HG03460 (cell line): ENCODE data around the gene PAPPA2.
"Not testable (repeated sequence)": the region's sequence is repeated elsewhere in the genome, so short reads cannot be mapped to it uniquely, and the experiment has no call there.

Experiments used
- ATAC-seq: cut with Tn5 transposase; IDR thresholded peaks from one replicate; pipeline ENCODE4 v1.9.1; 2021; ENCODE audit not compliant: unreplicated experiment

The PAPPA2 gene

DNA sequence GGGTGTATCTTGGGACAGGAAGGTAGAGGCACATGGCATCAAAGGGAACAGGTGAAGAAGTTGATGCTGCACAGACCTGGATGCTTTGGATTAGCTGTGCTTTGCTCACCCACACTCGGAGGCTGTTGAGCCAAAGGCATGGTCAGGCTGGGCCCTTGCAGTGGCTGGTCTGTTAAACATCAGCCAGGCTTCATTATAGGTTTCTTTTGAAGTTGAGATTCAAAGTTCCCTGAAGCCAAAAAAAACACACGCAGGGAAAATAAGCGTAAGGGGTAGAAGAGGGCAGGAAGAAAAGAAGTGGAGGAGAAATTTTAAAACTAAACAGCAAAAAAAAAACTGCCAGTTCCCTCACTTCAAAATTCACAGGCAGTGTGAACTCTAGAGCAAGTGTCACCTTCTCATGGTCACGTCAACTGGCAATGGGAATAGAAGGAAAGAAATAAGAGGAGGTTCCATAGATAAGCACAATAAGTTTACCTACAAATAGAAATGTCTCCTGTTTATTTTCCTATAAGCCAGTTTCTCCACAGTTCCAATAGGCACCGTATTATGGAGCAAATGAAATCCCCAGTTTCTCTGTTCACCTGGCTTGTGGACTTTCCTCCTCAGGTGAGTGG, 139.5 kb downstream of the PAPPA2 start:
- ATAC-seq: no peak

DNA sequence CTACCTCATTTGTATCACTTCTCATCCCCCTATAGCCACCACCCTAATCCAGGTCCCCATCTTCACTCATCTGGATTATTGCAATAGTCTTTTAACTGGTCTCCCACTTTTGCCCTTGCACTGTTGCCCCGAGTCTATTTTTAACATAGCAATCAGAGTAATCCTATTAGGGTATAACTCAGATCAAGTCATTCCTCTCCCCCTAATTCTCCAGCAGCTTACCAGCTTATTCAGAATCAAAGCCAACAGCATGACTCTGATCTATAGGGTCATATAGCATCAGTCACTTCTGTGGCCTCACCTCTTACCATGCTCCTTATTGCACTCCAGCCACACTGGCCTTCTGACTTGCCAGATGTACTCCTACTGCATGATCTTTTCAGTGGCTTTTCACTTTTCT, 140.7 kb downstream of the PAPPA2 start:
- no peak for ATAC-seq

DNA sequence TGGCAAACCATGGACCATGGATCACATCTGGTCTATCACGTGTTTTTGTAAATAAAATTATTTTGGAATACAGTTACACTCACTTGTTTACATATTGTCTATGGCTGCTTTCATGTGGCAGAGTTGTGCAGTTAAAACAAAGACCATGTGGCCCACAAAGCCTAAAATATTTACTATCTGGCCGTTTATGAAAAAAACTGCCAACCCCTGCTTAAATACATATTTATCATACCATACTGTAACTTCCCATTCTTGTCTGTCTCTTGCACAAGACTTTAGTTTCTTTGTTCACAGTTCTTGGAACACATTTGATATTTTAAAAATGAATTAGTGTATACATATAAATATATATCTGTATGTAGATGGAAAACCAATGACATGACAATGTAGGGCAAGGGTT, 141.5 kb downstream of the PAPPA2 start:
- ATAC-seq: no peak

DNA sequence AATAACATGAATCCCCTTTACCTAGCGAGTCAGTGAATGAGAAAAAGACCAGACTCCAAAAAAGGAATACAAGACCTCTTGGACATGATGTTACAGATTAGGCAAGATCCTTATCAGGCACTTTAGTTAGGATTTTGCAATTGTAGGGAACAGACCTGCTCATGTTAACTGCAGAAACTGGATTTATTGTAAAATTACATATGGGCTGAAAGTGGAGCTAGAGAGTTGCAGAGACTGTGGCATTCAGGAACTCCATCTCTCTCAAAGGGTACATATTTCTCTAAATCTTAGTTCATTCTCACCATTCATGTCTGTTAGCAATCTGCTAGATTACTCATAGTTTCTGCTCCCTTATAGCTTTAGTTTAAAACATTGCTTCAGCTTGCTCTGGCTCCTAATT, 142.2 kb downstream of the PAPPA2 start:
- ATAC-seq: no peak

- ATAC-seq: no peak
Measured at GRCh38 chr1:176609556-176610408, 146.8 kb downstream of the PAPPA2 start.

DNA sequence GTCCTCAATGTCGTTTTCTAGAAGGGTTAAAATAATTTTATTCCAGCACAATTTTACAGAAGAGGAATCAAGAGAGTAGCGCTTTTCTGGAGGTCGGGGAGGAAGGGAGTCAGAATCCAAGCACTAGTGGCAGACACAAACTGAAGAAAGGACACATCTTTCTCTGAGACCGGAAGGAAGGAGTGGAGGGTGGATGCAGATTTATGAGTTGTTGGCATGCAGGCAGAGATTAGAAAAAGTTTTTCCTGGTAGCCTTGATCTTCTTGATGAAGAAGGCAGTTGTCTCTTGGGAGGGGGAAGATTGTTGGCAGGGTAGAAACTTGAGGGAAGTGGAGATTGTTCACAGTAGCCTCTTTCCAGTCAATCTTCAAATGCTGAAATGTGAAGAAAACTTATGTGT, 149.8 kb downstream of the PAPPA2 start:
- ATAC-seq: no peak

GRCh38 chr1:176617881-176618280, 154.9 kb downstream of the PAPPA2 start:
- ATAC-seq: no peak

DNA sequence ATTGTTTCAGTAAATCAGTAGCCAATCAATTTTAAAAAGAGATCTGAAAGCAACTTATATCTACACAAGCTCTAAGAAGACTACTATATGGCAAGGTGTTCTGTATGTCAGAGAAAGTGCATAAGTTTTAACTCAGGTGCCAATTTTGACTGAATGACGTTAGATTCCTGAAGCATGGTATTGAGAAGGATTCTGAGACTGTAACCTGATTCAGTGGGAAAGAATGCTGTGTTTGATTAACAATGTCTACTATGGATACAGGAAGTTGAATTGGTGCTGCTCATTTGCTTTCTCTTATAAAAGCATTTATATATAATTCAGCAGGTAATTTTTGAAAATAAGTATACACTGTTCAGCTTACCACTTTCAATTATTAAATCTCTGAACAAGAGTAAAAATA, 156.3 kb downstream of the PAPPA2 start:
- no peak for ATAC-seq

DNA sequence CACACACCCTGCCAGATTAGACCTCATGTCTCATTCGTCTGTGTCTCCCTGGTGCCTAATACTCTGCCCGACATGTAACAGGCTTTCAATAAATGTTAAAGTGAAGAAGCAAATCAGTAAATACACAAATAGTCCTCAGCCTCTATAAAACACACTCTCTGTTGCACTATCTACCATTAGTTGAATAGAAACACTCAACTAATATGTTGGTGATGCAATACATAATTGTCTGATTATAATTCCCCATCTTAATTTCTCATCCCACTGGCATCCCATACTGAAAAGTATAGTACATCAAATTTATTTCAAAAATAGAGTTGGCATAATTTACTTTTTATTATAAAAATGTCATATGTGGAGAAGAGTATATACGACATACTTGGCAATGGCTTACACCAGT, 162.4 kb downstream of the PAPPA2 start:
- ATAC-seq: no peak

DNA sequence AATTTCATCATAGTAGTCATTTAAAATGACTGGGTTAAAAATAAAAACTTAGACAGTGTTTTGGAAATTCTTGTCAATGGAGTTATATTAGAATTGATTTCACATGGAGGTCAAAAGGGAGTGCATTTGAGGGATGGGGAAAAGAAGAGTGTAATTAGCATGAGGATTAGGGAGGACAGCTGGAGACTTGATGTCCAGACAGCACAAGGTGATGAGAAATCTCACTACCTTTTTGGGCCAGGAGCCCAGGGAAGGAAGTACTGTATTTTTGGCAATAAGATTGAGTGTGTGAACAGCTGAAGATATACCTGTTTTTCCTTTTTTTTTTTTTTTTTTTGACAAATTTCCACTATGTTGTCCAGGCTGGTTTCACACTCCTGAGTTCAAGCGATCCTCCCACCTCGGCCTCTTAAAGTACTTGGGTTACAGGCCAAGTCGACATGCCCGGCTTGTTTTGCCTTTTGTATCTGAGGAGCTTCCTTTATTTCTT, 163.6 kb downstream of the PAPPA2 start:
- no peak for ATAC-seq

- ATAC-seq: no peak
Measured at GRCh38 chr1:176628775-176629174, 165.8 kb downstream of the PAPPA2 start.

- ATAC-seq: not testable (repeated sequence)
Measured at GRCh38 chr1:176634733-176635132, 171.8 kb downstream of the PAPPA2 start.

DNA sequence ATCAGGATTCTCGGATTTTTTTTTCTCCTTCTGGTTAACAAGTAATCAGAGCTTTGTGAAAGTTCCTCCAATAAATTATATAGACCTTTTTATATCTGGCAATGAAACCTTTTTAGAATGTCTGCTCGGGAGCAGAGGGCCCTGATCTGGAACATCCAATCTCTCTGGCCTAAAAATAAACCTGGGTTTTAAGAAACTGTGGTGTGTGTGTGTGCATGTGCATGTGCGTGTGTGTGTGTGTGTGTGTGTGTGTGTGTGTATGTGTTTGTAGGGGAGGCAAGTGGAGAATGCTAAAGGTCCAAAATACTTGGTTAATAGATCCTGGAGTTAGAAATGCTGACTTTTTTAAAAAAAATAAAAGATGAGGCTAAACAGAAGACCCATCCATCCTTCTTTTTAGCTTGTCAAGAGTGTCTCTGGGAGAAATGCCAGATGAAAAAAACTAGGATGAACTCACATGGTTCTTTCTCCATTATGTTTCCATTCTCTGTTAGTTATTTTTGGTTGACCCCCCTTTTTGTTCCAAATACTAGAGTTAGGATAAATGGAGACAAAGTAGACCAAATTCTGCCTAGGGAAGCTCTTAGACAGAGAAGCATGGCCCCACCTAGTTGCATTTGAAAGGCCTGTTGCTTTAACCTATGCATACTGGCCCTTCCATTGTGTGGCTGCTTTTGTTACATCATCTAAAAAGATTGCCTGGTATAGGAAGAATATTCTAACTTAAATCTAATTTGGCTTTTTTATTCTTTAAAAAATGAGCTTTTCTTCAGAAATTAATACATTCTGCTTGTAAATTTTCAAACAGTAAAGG, 175.9 kb downstream of the PAPPA2 start:
- ATAC-seq: no peak

DNA sequence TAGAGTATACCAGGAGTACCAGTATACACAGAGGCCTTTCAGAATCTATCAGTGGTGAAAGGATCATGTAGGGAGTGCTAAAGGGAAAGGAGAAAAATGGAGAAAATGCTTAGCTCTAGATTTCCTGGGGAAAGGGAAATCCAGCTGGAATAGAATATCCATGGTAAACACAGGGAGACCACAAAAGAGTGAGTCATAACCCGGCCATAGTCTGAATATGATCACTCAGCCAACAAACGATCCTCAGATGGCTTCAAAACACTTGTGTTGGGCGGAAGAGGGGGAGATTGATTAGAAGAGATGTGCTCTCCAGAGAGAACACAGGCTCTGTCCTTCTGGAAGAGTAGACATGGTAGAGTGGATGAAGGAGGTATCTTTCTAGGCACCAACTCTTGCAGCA, 180.6 kb downstream of the PAPPA2 start:
- no peak for ATAC-seq

DNA sequence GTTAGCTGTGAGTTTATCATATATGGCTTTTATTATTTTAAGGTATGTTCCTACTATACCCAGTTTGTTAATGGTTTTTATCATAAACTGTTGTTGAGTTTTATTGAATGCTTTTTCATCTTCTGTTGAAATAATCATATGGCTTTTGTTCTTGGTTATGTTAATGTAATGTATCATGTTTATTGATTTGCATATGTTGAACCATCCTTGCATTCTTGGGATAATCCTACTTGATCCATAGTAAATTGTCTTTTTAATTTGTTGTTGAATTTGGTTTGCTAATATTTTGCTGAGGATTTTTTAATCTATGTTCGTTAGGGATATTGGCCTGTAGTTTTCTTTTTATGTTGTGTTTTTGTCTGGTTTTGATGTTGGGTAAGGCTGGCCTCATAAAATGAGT, 185.6 kb downstream of the PAPPA2 start:
- ATAC-seq: no peak

DNA sequence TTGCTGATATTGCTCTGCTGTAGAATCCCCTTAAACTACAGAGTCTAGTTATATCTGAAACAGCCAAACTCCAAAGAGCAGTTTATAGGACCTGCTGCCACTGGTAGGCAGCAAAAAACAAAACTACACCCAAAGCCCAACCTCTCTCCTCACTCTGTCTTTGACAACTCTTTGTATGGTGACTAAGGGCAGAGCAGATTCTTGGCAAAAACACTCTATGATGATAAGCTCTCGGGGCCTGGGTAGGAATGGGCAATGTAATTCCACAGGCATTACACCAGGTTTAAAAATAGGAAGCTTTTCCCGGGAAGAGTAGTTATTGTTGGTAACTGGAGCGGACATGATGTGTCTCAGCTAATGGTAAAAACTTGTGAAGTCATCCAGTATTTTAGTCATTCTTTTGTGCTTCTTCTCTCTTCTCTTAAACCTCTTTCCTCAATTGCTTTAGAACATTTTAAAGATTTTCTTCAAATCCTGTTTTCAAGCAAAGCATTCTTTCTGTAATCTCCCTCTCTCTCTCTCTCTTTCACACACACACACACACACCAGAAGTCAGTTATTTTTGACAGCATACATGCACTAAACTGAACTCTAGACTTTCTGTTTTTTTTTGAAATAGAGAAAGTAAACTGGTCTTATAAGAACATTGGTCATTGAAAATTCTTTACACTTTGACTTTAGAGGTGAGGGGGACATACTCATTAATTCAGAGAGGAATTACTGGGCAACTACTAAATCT, 193.5 kb downstream of the PAPPA2 start:
- ATAC-seq: no peak

DNA sequence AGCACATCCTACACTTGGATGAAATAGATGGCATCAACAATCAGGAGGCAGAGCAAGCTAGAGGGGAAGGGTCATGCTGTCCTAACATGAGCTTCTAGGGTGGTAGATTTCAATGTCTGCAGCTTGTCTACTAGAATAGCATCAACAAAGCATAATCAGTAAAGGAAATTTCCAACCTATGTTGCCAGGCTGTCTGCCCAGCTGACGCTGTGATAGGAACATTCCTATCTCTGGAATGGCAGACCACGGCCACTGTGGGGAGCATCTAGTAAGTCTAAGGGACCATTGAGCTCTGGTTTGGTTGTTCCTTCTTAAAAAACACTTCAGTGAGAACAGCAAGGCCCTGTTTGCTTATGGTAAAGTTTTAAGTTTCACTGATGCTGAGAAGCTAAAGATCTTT, 206.8 kb downstream of the PAPPA2 start:
- ATAC-seq: no peak

GRCh38 chr1:176670853-176671252, 207.9 kb downstream of the PAPPA2 start:
- no peak for ATAC-seq

GRCh38 chr1:176682830-176683535, 220.0 kb downstream of the PAPPA2 start:
- no peak for ATAC-seq
